Midbrain (tissue), 1 donor: ENCODE results near the gene STOML1.

ENCODE experiments used
- DNase-seq: peaks from one replicate; lab custom pipeline; 2025; lab: John Stamatoyannopoulos, UW

STOML1 gene

DNA sequence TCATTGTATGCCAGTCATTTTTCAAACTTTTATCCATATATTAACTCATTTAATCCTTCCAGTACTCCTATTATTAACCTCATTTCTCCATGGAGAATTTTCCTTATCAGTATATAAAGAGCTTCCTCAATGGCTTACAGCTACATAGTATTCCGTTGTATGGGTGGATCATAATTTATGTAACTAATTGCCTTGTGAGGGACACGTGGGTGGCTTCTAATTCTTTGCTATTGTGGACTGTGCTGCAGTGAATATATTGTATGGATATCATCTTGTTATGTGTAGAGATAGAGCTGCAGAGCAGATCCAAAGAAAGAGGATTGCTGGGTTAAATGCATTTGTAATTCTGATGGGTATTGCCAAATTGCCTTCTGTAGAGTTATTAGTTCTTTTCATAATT lies 27.6 kb upstream of the STOML1 start:
- DNase-seq, result no peak

DNA sequence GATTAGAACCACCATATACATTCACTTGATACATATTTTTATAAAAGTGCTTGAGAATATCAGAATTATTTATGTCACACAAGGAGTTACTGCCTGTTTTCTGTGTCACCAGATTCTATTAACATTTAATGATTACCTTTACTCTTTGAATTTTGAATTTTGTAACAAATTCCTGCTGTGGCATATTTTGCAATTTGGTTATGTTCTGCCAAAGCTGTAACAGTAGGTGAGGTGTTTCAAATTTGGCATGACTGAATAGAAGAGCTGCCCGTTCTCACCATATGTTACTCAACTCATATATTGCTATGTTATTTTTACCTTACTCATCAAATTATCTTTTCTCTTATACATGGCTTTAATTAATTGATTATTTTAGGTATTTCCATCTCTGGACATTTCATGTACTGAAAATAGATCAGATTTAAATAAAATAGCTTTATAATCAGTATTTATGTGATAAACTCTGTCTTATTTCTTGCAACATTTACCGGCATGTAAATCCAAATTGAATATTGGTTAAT lies 21.3 kb upstream of the STOML1 start:
- DNase-seq, result no peak

DNA sequence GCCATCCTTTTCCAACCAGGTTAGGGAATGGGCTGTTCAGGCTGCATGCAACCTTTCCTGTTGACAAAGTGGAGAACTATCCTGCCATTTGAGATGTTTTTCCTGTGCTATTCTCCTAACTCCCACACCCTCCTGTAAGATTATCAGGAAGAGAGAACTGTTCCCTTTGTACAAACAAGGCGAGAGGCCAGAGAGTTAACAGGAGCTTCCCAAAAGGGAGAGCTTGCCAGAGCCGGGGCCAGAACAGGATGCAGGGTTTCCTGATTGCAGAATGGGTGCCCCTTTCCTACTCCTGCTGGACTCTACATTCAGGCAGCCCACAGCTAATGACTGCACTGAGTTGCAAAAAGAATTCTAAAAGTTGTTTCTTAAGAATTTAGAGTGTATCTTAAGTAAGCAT lies 19.5 kb upstream of the STOML1 start:
- no peak for DNase-seq

DNA sequence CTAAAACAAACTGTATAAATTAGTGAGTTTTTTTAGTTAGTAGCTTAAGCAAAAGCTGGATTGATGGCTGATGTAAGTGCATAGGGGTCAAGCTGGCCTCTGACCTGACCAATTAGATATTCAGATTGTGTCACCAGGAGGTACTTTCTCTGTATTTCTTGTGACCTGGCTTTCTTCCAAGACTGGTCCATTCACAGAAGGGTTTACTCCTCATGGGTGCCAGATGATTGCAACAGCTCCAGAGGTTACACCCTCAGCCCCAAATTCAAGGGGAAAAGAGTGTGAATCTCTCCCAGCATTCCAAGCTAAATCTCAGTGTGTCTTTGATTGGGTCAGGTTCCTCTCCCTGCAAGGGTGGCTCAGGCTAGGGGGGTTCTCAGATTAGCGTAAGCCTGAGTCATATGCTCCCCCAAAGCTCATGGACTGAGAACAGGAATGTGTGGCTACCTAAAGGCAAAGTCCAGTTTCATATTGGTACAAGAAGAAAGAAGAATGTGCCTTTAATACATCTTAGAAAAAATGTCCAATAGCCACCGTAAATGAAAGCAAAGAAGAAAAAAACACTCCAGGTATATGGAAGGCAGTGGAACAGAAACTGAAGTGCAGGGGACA lies 18.9 kb upstream of the STOML1 start:
- DNase-seq, result no peak

DNA sequence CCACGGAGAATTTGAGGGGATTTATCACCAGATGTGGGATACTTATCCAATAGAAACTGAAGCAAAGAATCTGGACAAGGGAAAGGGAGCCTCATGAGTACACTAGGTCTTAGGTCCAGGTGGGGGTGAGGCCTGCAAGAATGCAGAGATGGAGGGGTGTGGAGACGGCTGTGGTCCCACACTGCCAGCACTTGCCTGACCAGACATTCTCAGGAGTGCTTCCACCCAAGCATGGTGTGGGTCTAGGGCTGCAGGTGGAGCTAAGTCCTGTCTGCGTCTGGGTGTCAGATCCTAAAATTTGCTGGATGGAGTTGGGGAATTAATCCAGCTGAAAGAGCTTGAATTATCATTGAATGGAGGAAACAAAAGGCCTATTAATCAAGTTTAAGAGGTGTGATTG lies 16.8 kb upstream of the STOML1 start:
- DNase-seq, result no peak

DNA sequence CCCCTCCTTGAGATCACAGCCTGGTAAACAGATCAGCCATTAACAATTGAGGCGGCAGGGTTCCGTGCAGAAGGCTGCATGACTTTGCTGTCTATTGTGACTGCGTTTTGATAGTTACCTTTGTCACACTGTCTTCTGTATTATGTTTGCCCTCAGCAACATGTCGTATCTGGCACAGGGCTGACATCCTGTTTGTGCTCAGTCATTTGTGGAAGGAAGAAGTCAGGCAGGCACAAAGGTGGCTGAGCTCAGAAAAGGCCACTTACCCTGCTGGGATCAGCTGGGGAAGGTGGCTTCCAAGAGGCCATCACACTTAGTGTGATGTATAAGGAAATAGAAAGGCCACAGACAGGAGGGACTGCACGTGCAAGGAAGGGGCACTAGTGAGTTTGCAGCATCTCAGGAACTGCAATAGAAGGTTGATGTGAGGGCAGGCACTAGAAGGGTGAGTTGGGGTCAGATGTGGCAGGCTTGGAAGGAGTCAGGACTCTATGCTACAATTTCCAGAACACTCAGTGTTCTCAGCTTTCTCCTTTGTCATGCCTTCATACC lies 15.8 kb upstream of the STOML1 start:
- DNase-seq, result no peak

DNA sequence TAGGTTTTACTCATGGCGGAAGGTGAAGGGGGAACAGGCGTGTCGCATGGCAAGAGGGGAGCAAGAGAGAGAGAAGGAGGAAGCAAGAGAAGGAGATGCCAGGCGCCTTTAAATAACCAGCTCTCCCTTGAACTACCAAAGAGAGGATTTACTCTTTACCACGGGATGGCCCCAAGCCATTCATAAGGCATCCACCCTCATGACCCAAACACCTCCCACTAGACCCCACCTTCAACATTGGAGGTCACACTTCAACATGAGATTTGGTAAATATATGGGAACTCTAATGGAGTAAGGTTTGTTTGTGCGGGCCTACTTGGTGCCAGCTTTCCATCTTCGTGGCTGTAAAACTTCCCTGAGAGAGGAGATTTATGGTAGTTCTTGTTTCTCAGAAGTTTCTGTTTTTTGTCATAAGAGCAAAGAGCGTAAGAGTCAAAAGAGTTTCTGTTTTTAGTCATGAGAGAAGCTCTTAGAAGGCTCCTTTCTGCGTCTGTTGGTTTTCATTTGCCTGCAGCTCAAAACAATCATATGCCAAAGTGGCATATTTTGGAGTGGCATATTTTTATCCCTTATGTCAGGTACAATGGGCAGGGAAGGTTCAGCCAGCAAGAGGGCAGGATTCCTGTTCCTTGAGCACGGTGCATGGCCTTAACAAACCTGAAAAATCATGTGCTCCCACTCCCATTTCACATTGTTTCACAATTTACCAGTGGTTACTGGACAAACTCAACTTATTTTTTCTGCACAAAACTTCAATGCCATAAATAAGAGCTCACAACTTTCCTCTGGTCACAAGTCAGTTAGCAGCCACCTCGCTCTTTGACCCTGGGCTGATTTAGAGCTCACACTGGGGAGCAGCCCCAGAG lies 14.9 kb upstream of the STOML1 start:
- no peak for DNase-seq

DNA sequence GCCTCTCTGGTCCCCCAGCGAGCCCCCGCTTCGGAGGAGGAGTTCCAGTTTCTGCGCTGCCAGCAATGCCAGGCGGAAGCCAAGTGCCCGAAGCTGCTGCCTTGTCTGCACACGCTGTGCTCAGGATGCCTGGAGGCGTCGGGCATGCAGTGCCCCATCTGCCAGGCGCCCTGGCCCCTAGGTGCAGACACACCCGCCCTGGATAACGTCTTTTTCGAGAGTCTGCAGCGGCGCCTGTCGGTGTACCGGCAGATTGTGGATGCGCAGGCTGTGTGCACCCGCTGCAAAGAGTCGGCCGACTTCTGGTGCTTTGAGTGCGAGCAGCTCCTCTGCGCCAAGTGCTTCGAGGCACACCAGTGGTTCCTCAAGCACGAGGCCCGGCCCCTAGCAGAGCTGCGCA lies 5.9 kb upstream of the STOML1 start:
- no peak for DNase-seq

DNA sequence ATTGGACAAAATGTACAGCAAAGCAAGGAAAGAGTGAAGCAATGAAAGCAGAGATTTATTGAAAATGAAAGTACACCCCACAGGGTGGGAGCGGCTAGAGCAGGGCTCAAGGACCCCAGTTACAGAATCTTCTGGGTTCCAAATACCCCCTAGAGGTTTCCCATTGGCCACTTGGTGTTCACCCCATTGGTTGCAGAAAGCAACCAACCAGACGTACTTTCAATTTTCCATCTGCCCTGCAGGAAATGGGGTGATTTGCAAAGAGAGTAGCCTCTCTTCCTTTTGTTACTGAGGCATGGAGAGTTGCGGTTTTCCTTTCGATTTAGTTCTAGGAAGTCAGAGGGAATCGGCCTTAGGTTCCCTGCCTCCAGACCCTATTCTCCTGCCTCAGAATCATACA lies 4.8 kb upstream of the STOML1 start:
- DNase-seq, result peak; percentile 26

DNA sequence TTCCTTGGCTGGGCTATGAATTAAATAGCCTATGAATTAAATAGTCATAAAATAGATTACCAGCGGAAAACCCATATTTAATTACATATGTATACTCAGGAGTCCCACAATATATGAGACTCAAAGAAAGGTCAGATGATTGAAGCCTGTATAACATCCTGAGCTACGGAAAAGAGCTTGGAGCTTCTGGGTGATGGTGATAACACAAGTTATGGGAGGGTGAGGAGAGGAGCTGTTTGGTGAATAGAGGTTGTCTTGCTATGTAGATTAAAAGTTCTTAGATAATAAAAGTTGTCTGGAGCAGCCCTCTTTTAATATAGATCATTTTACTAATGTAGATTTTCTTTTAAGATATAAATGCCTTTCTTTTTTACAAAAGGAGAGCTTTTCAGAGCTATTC lies 4.2 kb upstream of the STOML1 start:
- no peak for DNase-seq

DNA sequence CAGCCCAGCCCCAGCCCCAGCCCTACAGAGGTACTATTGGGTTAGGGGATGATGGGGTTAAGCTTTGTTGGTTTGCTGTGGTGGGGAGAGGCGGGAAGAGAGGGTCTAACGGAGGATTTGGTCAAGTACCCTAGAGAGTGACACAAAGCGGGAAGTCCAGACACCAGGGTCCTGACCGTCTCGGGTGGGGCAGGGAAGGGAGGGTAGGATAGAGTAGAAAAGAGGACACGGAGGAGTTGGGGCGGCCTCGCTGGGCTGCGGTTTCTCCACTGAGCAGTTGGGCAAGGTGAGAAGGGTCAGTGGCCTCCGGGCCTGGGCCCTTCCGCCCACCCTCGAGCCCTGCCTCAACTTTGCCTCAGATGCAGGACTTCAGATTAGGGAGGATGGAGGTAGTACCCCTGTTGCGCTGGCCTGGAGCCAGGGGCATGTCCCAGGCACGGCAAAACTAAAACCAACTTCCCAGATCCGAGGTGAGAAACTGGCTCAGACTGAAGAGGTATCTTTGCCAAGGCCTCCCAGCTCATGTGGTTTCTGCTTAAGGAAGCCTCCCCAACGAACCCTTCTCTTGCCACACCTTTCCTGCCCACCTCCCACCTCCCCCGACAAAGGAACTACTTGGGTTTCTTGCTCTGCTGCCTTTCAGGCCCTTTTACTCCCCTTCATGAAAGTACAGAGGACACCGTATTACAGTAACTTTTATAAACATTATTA lies 3.0 kb upstream of the STOML1 start:
- DNase-seq, result no peak

DNA sequence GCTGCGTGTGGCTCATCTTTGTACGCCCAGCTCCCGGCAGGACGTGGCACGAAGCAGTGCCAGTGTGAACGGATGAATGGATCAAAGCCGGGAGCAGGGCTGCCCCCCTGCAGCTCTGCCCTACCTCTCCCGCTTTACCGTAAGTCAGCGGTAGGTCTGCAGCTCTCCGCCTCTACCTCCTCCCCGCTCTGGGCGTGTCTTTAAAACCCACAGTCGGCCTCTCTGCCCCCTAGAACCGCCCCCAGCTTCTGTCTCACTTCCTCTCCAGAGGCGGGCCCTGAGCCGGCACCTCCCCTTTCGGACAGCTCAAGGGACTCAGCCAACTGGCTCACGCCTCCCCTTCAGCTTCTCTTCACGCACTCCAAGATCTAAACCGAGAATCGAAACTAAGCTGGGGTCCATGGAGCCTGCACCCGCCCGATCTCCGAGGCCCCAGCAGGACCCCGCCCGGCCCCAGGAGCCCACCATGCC lies 2.4 kb upstream of the STOML1 start, which contains the start of gene PML:
Gene PML, plus strand, starts transcription at position 304 of the 471 bp plus-strand sequence. Its CDS starts 97 bp downstream, at position 401.
- DNase-seq, result peak; percentile 96

DNA sequence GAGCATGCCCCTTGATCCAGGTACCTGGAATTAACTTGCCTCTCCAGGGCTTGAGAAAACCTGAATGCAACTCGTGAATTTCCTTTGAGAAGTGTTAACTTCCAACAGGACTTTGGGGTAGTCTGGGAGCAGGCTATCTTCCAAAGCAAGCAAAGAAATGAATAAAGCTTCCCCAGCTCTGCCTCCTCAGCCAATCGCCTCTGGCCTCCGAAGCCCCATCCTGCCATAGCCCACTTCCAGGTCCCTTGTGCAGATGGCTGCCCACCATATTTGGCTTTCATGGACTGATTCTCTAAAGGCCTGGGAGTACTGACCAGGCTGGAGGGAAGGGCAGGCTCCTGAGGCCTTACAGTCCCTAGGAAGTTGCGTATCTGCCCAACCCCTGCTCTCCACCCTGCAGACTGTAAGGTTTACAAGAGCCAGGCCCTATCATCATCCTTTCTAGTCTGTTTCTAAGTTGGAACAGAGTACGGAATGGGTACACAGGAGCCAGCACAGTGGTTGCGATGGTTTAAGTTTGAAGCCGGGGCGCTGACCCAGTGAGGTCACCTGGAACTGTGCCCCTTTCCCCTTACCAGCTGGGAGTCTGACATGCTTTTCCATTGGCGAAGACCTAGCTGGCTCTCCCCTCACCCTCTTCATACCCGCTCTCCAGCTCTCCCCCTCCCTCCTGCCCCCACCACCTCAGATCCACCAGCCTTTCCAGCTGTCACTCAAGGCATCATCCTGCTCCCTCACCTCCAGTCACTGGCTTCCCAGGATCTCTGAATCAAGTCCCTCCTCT lies 1.3 kb upstream of the STOML1 start:
- DNase-seq, result no peak

DNA sequence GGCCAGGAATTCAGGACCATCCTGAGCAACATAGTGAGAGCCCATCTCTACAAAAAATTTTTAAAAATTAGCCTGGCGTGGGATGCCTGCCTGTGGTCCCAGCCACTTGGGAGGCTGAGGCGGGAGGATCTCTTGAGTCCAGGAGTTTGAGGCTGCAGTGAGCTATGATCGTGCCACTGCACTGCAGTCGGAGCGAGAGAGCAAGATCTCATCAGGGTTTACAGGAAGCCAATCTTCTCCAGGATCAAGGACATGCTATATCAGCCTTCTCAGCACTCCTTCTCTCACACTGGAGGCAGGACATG lies 451 bp upstream of the STOML1 start:
- DNase-seq, result no peak

DNA sequence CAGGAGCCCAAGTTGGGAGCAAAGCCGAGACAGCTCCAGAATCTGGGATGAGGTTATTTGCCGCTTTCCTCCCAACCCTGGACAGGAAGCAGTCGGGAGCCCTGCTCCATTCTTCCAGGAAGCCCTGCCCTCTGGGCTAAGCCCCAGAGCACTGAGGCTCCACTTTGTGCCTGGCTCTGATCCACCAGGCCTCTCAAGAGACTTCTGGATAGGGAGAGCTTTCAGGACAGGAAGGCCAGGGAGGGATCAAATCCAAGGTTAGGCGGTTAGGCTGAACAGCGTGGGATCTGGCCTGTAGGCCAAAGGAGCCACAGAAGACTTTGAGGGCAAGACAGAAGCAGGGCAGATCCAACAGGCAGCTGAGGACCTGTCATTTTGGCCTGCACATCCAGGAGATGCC lies 835 bp downstream of the STOML1 start:
- peak; percentile 31 for DNase-seq

DNA sequence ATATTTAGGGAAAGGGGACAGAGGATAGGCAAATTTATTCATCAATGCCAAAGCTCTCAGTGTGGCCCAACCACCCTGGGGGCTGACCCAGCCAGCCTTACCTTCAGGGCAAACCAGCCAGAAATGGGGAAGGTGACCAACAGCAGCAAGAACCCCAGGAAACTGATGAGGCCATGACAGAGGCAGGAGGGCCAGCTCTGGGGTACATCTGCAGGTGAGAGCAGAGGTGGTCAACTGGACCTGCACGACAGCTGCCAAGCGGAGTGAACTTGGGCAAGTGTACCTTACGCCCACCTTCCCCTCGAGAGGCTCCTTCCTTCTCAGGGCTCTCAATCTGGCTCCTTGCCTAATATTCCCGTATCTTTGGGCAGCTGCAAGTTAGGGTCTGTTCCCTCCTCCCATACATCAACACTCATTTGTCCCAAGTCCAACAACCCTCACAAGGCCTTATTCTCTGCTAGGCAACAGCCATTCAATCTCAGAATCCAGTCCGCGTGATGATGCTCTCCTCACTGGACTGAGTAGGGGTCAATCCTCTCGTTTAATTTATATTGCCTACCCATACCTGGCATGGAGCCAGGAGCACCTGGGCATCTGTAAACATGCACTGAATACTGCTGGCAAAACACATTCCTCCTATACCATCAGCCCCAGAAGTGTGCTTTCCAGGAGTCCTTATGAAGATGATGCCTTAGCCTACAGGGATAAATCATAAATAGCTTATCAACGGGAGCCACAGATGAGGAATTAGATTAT lies 1.7 kb downstream of the STOML1 start:
- DNase-seq, result no peak

DNA sequence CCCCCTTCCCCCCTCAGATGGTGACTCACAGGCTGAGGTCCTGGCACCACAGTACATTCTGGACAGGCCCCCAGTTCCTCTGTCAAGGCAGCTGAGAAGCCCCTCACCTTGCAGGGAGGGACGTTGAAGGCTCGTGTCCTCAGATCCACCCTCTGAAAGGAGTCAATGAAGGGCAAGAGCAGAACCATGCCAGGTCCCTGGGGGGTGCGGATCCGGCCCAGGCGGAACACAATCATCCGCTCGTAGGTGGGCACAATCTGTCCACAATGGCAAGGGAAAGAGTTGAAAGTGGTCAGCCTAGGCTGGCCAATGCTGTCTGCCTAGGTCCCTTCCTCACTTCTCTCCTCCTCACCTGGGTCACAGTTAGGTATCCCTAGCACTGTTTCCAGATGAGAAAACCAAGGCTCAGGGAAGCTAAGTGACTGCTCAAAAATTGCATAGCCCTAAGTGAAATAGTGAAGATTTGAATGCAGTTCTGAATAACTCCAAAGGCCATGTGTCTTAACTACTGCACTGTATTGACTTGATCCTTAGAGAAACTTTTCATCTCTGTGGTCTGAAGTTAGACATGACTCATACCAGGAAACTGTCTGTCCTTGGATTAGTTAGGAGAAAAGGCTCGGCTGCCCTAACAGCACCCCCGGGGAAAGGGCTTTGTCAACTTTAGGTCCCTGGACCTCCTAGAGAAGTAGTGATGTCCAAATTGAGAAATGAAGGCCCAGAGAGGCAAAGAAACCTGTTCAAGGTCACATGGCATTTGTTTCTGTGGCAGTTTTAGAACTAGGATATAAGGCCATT lies 2.9 kb downstream of the STOML1 start:
- DNase-seq, result no peak

DNA sequence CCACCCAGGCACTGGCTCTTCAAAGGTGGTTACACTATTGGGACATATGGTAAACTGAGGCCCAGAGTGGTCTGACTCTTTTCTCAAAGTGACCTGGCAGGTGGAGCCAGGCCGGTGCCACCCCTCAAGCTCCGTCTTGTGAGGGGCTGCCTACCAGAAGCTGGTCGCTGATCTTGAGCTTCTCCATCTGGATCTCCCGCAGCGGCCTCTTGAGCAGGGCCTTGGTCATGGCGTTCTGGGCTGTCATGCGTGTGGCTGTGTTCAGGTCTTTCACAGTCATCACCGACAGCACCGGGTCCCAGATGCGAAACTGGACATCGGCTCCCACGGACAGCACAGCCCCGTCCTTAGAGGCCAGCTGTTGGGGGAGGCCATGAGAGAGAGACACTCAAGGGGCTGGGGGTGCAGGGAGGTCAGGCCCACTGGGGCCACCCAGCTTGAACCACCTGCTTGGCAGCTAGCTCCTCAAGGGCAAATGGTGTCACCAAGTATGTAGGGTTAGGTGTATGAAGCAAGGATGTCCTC lies 3.6 kb downstream of the STOML1 start:
- DNase-seq, result no peak

DNA sequence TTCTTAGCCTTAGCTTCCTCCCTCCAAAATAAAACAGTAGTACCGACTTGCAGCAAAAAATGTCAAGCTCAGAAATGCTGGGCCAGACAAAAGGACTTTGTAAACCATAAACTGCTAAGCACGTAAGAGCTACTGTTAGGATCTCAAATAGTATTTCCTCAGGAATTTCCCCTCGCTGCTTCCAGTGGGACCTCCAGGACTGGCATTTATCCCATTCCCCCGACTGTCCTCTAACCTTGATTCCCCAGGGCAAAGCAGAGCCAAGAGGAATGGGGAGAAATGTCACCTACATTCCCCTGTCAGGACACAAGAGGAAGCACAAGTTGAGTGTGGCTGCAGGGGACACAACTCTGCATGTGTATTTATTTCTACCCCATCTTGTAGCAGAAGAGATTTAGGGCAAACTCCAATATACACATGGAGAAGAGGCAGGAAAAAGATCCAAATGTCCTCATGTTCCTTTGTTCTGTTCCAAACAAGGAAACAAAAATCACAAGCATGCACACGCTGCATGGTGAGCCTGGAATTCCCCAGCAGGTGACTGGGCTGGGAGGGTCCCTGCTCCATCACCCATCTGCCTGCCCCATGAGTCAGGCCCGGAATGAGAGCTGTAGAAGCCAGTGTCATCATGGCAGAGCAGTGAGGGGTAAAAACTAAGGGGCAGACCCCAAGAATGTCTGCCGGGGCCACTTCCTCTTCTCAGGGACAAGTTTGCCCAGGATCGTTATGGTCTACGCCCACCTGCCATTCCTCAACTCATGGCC lies 4.2 kb downstream of the STOML1 start:
- DNase-seq, result no peak
